ENCODE measurements around the gene SCN4A. TPM values are rescaled to one million over a fixed set of nuclear protein-coding genes. Genes with fewer than 3 reads are reported as not detected.
"Not testable (repeated sequence)": the region's sequence is repeated elsewhere in the genome, so short reads cannot be mapped to it uniquely, and the experiment has no call there.

Gene SCN4A
- total RNA-seq, 2 donors from 2014 or later = 0.32 to 0.37 TPM

- H3K27me3 Mint-ChIP-seq; H3K9me3 Mint-ChIP-seq; H3K36me3 Mint-ChIP-seq (ENCODE audit: low read depth): not testable (repeated sequence)
- ATAC-seq (replicated peaks) = peak; percentile 97
- H3K4me1 Mint-ChIP-seq = peaks cover 14% of the 10 kb centered on the region
- peak overlapping the region; percentile 75 for H3K27ac Mint-ChIP-seq
- H3K4me3 Mint-ChIP-seq = peak overlapping the region; percentile 38
Observed at GRCh38 chr17:63898899-63899798, 73.6 kb downstream of the SCN4A start.

GRCh38 chr17:63896524-63897354, 76.0 kb downstream of the SCN4A start, which contains the start of gene CSH1:
Gene CSH1, minus strand, starts transcription at chr17:63896574. Its CDS starts 63 bp downstream, at chr17:63896511.
- not testable (repeated sequence) for H3K36me3 Mint-ChIP-seq (ENCODE audit: low read depth); H3K27me3 Mint-ChIP-seq; H3K4me3 Mint-ChIP-seq; H3K4me1 Mint-ChIP-seq; ATAC-seq (replicated peaks); H3K27ac Mint-ChIP-seq; H3K9me3 Mint-ChIP-seq

- H3K27me3 Mint-ChIP-seq; H3K36me3 Mint-ChIP-seq (ENCODE audit: low read depth); H3K27ac Mint-ChIP-seq; H3K9me3 Mint-ChIP-seq; H3K4me1 Mint-ChIP-seq; ATAC-seq (replicated peaks); H3K4me3 Mint-ChIP-seq: not testable (repeated sequence)
Observed at GRCh38 chr17:63894821-63895220, 77.9 kb downstream of the SCN4A start.

- not testable (repeated sequence) for H3K4me3 Mint-ChIP-seq; ATAC-seq (replicated peaks); H3K27ac Mint-ChIP-seq; H3K4me1 Mint-ChIP-seq; H3K36me3 Mint-ChIP-seq (ENCODE audit: low read depth); H3K9me3 Mint-ChIP-seq; H3K27me3 Mint-ChIP-seq
Observed at GRCh38 chr17:63894021-63894420, 78.7 kb downstream of the SCN4A start.

- H3K9me3 Mint-ChIP-seq; H3K4me3 Mint-ChIP-seq; H3K36me3 Mint-ChIP-seq (ENCODE audit: low read depth); H3K27me3 Mint-ChIP-seq; ATAC-seq (replicated peaks); H3K4me1 Mint-ChIP-seq; H3K27ac Mint-ChIP-seq: not testable (repeated sequence)
Observed at GRCh38 chr17:63892316-63893037, 80.2 kb downstream of the SCN4A start.

- ATAC-seq (replicated peaks) = peak; percentile 62
- not testable (repeated sequence) for H3K4me1 Mint-ChIP-seq; H3K9me3 Mint-ChIP-seq; H3K36me3 Mint-ChIP-seq (ENCODE audit: low read depth); H3K27me3 Mint-ChIP-seq; H3K4me3 Mint-ChIP-seq
- peak overlapping the region; percentile 48 for H3K27ac Mint-ChIP-seq
Observed at GRCh38 chr17:63889026-63889848, 83.5 kb downstream of the SCN4A start.

Other genes with a start within 250 kb of the SCN4A start
- 10 to 100 TPM; 49.0 to 56.8 TPM for gene STRADA, start 231.1 kb downstream of the SCN4A start, total RNA-seq
- gene CCDC47, start 199.3 kb downstream of the SCN4A start, total RNA-seq = 10 to 100 TPM; 75.5 to 99.9 TPM
- 100 to 1,000 TPM; 119 to 121 TPM for gene DDX42, start 198.7 kb downstream of the SCN4A start, total RNA-seq
- gene PSMC5, start 145.5 kb downstream of the SCN4A start, total RNA-seq = 100 to 1,000 TPM; 102 to 172 TPM
- gene FTSJ3, start 145.3 kb downstream of the SCN4A start, total RNA-seq = 10 to 100 TPM; 36.3 to 74.1 TPM
- 100 to 1,000 TPM in 1 of 2 donors, 10 to 100 TPM in 1; 82.7 to 112 TPM for gene SMARCD2, start 130.2 kb downstream of the SCN4A start, total RNA-seq
- 1 to 10 TPM; 2.3 to 3.5 TPM for gene CSH2, start 99.2 kb downstream of the SCN4A start, total RNA-seq
- gene GH2, start 91.0 kb downstream of the SCN4A start, total RNA-seq = not detected
- 1 to 10 TPM; 7.6 to 8.2 TPM for gene CSH1, start 76.3 kb downstream of the SCN4A start, total RNA-seq
- under 1 TPM in 1 of 2 donors, not detected in 1; 0.61 TPM for gene CSHL1, start 61.7 kb downstream of the SCN4A start, total RNA-seq
- gene GH1, start 54.1 kb downstream of the SCN4A start, total RNA-seq = under 1 TPM in 1 of 2 donors, not detected in 1; 0.56 TPM
- 10 to 100 TPM; 29.3 to 41.4 TPM for gene CD79B, start 40.6 kb downstream of the SCN4A start, total RNA-seq
- 1 to 10 TPM; 2.9 to 3.2 TPM for gene PRR29, start 25.4 kb upstream of the SCN4A start, total RNA-seq
- gene ICAM2, start 47.7 kb upstream of the SCN4A start, total RNA-seq = 10 to 100 TPM; 43.0 to 54.9 TPM
- 10 to 100 TPM; 42.2 to 93.3 TPM for gene ERN1, start 157.2 kb upstream of the SCN4A start, total RNA-seq